RWPE1 (cell line): ENCODE results near the gene KDM6A.
"Not testable (repeated sequence)": the region's sequence is repeated elsewhere in the genome, so short reads cannot be mapped to it uniquely, and the experiment has no call there.

Experiments used
- CTCF ChIA-PET: fragments of 350-600 bp; sonication (Branson Sonifier 250); formaldehyde crosslinking; extraction: SDS; loops from one replicate; lab custom pipeline; 2021; lab: Yijun Ruan, JAX
- POLR2A ChIA-PET: fragments of 400-600 bp; formaldehyde crosslinking; extraction: SDS; loops from one replicate; lab custom pipeline; 2020; ENCODE audit warnings: antibody characterized with exemption; ENCODE audit not compliant: low non-redundant PET; lab: Yijun Ruan, JAX
- DNase-seq: peaks from one replicate; pipeline ENCODE4 v3.0.0; 2012; ENCODE audit warnings: low spot score
- H3K27ac ChIP-seq: fragments of 450-650 bp; 2 replicates; pipeline ENCODE4 v1.5.1; 2017
- CTCF ChIP-seq: fragments of 450-650 bp; conservative IDR thresholded peaks from 2 replicates; pipeline ENCODE4 v1.5.1; 2017; ENCODE audit warnings: low read depth, mild to moderate bottlenecking

The KDM6A gene

DNA sequence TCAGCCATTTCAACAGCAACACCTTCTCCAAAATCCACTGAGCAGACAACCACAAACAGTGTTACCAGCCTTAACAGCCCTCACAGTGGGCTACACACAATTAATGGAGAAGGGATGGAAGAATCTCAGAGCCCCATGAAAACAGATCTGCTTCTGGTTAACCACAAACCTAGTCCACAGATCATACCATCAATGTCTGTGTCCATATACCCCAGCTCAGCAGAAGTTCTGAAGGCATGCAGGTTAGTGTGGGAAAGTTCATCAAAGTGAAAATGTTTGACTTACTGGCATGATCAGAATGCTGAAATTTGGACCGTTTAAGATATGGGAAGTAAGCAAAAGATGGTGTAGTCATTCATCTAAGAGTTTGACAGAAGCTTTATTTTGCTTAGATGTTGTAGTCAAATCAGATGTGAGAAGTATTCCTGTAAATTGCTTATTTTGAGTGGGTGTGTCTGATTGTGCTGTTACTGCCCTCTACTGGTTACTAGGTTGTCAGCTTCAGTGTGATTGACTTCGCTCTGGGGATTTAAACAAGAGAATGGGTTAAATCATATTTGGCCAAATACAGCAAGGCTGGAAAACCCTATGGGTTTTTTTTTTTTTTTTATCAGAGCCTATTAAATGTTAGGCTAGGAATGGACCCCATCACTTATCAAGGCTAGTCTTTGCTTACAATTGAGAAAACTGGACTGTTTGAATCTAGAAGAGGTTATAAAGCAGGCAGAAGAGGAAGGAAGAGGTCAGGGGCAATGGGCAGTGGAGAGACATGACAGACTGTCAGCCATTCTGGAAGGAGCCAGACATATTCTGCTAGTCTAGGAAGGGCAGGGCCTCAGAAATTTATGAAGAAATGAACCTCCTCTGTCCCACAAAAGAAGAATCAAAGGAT is 197.4 kb downstream of the KDM6A start:
- H3K27ac ChIP-seq: no peak overlapping the region
- peak; percentile 1 for DNase-seq
- POLR2A ChIA-PET: no interaction called here

GRCh38 chrX:45073011-45073410 is 200.0 kb downstream of the KDM6A start:
- H3K27ac ChIP-seq, CTCF ChIA-PET, POLR2A ChIA-PET, DNase-seq: not testable (repeated sequence)

More for the DNA sequence above, 197.4 kb downstream of the KDM6A start:
- peak; percentile 59 for TF ChIP-seq CTCF
- CTCF ChIA-PET: interaction anchor here (0.6 to 0.8 kb wide), 4 partner anchors 21 to 65 kb away, joined by 3 to 6 read pairs (median 4); no protein-coding TSS in a partner anchor

DNA sequence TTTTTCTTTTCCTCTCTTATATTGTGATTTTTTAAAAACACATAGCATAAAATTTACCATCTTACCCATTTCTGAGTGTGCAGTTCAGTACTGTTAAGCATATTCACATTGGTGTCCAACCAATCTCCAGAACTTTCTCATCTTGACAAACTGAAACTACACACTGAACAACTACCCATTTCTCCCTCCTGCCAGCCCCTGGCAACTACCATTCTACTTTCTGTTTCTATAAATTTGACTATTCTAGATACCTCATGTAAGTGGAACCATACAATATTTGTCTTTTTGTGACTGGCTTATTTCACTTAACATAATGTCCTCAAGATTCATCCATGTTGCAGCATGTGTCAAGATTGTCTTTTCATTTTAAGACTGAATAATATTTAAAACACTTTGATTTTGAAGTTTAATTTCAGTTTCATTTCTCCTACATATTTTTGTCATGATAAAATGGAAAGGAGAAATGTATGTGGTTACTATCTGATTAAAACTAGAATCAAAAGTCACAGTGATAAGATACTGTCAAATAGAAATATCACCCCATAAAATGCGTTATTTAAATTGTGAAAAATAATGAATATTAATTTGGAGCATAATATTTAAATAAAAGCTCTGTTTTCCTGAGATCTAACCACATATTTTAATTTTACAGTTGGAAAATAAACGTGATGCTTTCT is 204.9 kb downstream of the KDM6A start:
- ChIA-PET CTCF (no interaction called here), POLR2A (no interaction called here)
- no peak for DNase-seq
- no peak for TF ChIP-seq CTCF
- no peak overlapping the region for H3K27ac ChIP-seq

- no peak for DNase-seq
- CTCF ChIA-PET: no interaction called here
- no peak overlapping the region for H3K27ac ChIP-seq
- POLR2A ChIA-PET: no interaction called here
- no peak for TF ChIP-seq CTCF
These were observed 210.3 kb downstream of the KDM6A start for GRCh38 chrX:45083314-45083713.

DNA sequence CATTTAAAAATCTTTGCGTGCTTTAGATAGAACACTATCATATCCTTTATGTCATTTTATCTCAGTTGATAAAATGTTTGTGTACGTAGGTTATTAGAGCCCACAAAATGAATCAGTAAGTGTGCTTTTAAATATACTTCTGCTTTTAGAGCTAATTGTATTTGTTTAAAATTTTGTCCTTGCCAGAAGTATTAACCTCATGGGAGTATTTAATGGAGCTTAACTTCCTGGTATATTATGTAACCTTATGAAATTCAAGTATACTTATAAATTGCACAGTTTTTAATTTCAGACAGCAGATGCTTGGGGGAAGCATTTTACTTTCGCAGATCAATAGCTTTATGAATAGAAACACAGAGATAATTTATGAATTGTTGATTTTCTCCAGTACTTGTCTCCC is 237.5 kb downstream of the KDM6A start:
- no peak for TF ChIP-seq CTCF
- no peak overlapping the region for H3K27ac ChIP-seq
- DNase-seq: no peak
- CTCF ChIA-PET: no interaction called here
- POLR2A ChIA-PET: no interaction called here

- no peak for DNase-seq
- no peak overlapping the region for H3K27ac ChIP-seq
- ChIA-PET POLR2A (no interaction called here), CTCF (no interaction called here)
- no peak for TF ChIP-seq CTCF
These were observed 253.2 kb downstream of the KDM6A start for GRCh38 chrX:45126158-45126557.

- ChIA-PET CTCF (no interaction called here), POLR2A (no interaction called here)
- H3K27ac ChIP-seq: no peak overlapping the region
- no peak for DNase-seq
- no peak for TF ChIP-seq CTCF
These were observed 256.0 kb downstream of the KDM6A start for GRCh38 chrX:45128896-45129454.
